Subcutaneous abdominal adipose tissue (tissue), 5 donors: ENCODE data around the gene CD274.
"Not testable (repeated sequence)": the region's sequence is repeated elsewhere in the genome, so short reads cannot be mapped to it uniquely, and the experiment has no call there.

Experiments used
- H3K27ac ChIP-seq: one replicate; pipeline ENCODE4 v1.7.0; 2013; ENCODE audit warnings: low read depth, mild to moderate bottlenecking, inconsistent platforms, low read length, moderate library complexity
- H3K27me3 ChIP-seq, 5 donors: one replicate each; pipeline ENCODE4 v1.7.0; 2013; ENCODE audit warnings: low read length in 5 of 5, inconsistent platforms in 1 of 5; ENCODE audit not compliant: control insufficient read depth in 5 of 5, insufficient read depth in 4 of 5
- H3K36me3 ChIP-seq, 5 donors: one replicate each; pipeline ENCODE4 v1.7.0; 2013; ENCODE audit warnings: low read length in 5 of 5; ENCODE audit not compliant: control insufficient read depth in 5 of 5, insufficient read depth in 5 of 5
- H3K4me1 ChIP-seq, 5 donors: one replicate each; pipeline ENCODE4 v1.7.0; 2013; ENCODE audit warnings: low read length in 5 of 5, mild to moderate bottlenecking in 3 of 5, moderate library complexity in 1 of 5; ENCODE audit not compliant: control insufficient read depth in 5 of 5, insufficient read depth in 5 of 5
- H3K4me3 ChIP-seq, 5 donors: one replicate each; pipeline ENCODE4 v1.7.0; 2013; ENCODE audit warnings: low read length in 5 of 5, low read depth in 1 of 5
- H3K9ac ChIP-seq, 5 donors: one replicate each; pipeline ENCODE4 v1.7.0; 2013; ENCODE audit warnings: low read length in 5 of 5, mild to moderate bottlenecking in 4 of 5, moderate library complexity in 3 of 5
- H3K9me3 ChIP-seq, 5 donors: one replicate each; pipeline ENCODE4 v1.7.0; 2013; ENCODE audit warnings: low read length in 5 of 5; ENCODE audit not compliant: control insufficient read depth in 5 of 5
- donor health status: healthy.
- donor health status: healthy.
- donor health status: healthy.
- donor health status: healthy.
- donor health status: healthy.

The CD274 gene

DNA sequence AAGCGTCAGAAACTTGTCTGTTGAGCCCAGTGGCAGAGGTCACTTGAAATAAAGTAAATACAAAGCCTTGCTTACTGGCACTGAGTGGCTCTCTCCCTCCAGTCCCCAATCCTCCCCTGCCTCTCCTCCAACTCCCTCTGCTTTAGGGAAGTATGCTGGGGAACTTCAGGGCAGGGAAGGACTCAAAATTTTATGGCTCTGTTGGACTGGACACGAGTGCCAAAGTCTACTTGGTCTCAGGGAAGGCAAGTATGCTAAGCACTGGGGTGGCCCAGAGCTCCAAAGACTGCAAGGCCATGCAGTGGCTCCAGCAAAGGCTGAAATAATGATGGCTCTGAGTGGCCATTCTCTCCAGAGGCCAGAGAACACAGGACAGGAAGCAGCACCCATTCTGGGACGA lies 22.2 kb upstream of the CD274 start:
- no peaks in the 10 kb centered on the region for H3K9me3 ChIP-seq
- H3K36me3 ChIP-seq = peaks cover 5 to 25% (median 11%) of the 10 kb centered on the region in 5 donors
- H3K27me3 ChIP-seq = no peaks in the 10 kb centered on the region
- no peak overlapping the region for H3K4me3 ChIP-seq
- no peak overlapping the region for H3K9ac ChIP-seq
- no peak overlapping the region for H3K27ac ChIP-seq
- H3K4me1 ChIP-seq = no peaks in the 10 kb centered on the region

DNA sequence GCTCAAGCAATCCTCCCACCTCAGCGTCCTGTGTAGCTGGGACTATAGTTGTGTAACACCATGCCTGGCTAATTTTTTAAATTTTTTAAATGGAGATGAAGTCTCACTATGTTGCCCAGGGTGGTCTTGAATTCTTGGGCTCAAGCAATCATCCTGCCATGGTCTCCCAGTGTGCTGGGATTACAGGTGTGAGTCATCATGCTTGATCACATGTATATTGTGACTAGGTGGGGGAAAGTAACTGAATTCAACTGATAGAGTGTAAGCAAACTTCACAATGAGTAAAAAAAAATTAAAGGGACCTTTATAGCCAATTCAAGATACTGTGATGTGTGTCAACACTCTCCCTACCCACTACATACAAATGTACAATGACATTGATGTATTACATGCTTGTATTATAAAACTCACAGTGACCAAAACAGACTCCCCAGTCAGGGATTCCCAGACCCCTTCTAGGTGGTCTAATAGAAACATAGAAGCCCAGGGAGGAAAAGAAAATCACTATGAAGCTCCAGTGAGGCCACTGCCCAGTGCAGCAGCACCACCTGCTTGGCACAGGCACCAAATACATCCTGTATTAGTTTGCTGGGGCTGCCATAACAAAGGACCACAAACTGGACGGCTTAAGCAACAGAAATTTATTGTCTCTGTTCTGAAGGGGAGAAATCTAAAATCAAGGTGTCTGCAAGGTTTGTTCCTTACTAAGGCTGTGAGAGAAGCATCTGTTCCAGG lies 21.4 kb upstream of the CD274 start:
- H3K27ac ChIP-seq = no peak overlapping the region
- no peaks in the 10 kb centered on the region for H3K4me1 ChIP-seq
- no peak overlapping the region for H3K9ac ChIP-seq
- H3K9me3 ChIP-seq = no peaks in the 10 kb centered on the region
- H3K36me3 ChIP-seq = peaks cover 5 to 28% (median 11%) of the 10 kb centered on the region in 5 donors
- H3K4me3 ChIP-seq = no peak overlapping the region
- no peaks in the 10 kb centered on the region for H3K27me3 ChIP-seq

DNA sequence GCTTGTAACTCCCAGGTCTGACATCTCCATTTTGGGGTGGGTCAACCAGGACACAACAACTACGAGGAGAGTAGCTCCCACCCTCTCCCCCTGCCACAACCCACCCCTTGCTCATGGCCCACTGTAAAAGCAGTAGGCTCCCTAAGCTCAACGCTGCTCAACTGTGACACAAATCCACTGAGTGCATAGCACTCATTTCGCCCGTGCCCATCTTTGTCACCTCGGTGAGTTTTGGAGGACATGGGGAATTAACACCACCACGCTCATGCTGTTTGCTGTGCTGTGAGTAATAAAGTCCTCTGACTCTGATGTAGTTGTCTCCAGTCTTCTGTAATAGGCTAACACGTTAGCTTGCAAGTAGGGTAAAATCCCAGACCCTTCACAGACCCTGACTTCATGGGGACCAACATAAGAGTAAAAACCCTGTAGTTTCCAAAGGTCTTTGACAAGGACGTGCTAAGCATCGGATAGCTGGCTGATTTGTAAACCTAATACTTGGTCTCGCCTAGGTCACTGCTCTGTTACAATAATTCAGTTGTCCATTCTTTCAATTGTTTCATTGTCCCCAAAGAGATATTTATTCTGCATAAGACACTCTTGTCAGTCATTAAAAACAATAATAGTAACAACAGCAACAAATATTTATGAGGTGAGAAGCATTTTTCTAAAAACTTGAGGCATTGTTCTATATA lies 20.3 kb upstream of the CD274 start:
- H3K27me3 ChIP-seq = no peaks in the 10 kb centered on the region
- no peak overlapping the region for H3K4me3 ChIP-seq
- H3K4me1 ChIP-seq = no peaks in the 10 kb centered on the region
- H3K9me3 ChIP-seq = no peaks in the 10 kb centered on the region
- peaks cover 5 to 28% (median 11%) of the 10 kb centered on the region in 5 donors for H3K36me3 ChIP-seq
- H3K9ac ChIP-seq = no peak overlapping the region
- no peak overlapping the region for H3K27ac ChIP-seq

DNA sequence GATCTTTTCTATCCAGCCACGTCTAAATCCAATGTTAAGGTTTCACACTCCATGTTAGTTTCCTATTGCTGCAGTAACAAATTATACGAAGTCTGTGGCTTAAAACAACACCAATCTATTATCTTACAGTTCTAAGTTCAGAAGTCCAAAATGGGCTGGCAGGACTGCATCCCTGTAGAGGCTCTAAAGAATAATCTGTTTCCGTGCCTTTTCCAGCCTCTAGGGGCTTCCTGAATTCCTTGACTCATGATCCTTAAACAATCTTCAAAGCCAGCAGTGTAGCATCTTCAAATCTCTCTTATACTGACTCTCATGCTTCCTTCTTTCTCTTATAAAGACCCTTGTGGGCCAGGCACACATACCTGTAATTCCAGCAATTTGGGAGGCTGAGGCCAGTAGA lies 19.4 kb upstream of the CD274 start:
- Histone ChIP-seq H3K36me3 (peaks cover 5 to 35% (median 13%) of the 10 kb centered on the region in 5 donors), H3K9me3 (no peaks in the 10 kb centered on the region), H3K27me3 (no peaks in the 10 kb centered on the region), H3K4me3 (no peak overlapping the region), H3K27ac (no peak overlapping the region), H3K4me1 (peaks cover 0 to 2% (median 0%) of the 10 kb centered on the region in 5 donors), H3K9ac (no peak overlapping the region)

DNA sequence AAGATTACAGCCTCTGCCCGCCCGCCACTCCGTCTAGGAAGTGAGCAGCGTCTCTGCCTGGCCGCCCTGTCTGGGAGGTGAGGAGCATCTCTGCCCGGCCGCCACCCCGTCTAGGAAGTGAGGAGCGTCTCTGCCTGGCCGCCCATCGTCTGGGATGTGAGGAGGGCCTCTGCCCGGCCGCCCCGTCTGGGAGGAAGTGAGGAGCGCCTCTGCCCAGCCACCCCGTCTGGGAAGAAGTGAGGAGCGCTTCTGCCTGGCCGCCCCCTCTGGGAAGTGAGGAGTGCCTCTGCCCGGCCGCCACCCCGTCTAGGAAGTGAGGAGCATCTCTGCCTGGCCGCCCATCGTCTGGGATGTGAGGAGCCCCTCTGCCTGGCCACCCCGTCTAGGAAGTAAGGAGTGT lies 17.5 kb upstream of the CD274 start:
- Histone ChIP-seq H3K4me1 (peaks cover 0 to 13% (median 8%) of the 10 kb centered on the region in 5 donors), H3K36me3 (peaks cover 5 to 32% (median 13%) of the 10 kb centered on the region in 5 donors)
- H3K9me3 ChIP-seq, H3K9ac ChIP-seq, H3K27ac ChIP-seq, H3K27me3 ChIP-seq, H3K4me3 ChIP-seq: not testable (repeated sequence)

DNA sequence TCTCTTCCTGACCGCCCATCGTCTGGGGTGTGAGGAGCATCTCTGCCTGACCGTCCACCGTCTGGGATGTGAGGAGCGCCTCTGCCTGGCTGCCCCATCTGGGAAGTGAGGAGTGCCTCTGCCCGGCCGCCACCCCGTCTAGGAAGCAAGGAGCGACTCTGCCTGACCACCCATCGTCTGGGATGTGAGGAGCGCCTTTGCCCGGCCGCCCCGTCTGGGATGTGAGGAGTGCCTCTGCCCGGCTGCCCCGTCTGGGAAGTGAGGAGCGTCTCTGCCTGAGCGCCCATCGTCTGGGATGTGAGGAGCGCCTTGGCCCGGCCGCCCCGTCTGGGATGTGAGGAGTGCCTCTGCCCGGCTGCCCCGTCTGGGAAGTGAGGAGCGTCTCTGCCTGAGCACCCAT lies 17.0 kb upstream of the CD274 start:
- H3K27me3 ChIP-seq, H3K9me3 ChIP-seq, H3K4me3 ChIP-seq, H3K9ac ChIP-seq, H3K27ac ChIP-seq: not testable (repeated sequence)
- Histone ChIP-seq H3K4me1 (peaks cover 0 to 18% (median 12%) of the 10 kb centered on the region in 5 donors), H3K36me3 (peaks cover 5 to 29% (median 13%) of the 10 kb centered on the region in 5 donors)

DNA sequence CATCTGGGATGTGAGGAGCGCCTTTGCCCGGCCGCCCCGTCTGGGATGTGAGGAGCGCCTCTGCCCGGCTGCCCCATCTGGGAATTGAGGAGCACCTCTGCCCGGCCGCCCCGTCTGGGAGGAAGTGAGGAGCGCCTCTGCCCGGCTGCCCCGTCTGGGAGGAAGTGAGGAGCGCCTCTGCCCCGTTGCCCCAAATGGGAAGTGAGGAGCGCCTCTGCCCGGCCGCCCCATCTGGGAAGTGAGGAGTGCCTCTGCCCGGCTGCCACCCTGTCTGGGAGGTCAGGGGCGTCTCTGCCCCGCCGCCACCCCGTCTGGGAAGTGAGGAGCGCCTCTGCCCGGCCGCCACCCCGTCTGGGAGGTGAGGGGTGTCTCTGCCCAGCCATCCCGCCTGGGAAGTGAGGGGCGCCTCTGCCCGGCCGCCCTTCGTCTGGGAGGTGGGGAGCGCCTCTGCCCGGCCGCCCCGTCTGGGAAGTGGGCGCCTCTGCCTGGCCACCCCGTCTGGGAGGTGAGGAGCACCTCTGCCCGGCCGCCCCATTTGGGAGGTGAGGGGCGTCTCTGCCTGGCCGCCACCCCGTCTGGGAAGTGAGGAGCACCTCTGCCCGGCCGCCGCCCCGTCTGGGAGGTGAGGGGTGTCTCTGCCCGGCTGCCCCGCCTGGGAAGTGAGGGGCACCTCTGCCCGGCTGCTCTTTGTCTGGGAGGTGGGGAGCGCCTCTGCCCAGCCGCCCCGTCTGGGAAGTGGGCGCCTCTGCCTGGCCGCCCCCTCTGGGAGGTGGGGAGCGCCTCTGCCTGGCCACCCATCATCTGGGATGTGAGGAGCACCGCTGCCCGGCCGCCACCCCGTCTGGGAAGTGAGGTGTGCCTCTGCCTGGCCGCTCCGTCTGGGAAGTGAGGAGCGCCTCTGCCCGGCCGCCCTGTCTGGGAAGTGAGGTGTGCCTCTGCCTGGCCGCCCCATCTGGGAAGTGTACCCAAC lies 16.2 kb upstream of the CD274 start:
- H3K4me3 ChIP-seq, H3K27ac ChIP-seq, H3K27me3 ChIP-seq, H3K9me3 ChIP-seq, H3K9ac ChIP-seq: not testable (repeated sequence)
- Histone ChIP-seq H3K36me3 (peaks cover 5 to 28% (median 13%) of the 10 kb centered on the region in 5 donors), H3K4me1 (peaks cover 0 to 21% (median 15%) of the 10 kb centered on the region in 5 donors)

DNA sequence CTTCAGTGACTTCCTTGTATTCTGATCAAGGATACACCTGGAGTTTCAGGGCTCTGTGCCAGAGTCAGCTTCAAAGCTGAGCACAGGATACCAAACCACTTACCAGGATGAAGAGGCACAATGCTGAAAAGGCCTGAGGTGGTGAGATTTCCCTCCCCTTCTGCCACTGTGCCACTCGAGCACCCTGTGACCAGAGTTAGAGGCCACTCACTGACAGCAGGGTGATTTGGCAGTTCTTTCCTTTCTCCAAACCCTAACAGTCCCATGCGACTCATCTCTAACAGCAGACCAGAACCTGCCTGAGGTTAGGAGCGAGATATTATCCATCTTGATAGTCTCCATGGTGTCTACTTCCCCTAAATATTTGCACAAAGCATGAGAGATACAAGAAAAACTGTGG lies 14.4 kb upstream of the CD274 start:
- Histone ChIP-seq H3K9me3 (no peaks in the 10 kb centered on the region), H3K4me1 (peaks cover 0 to 21% (median 15%) of the 10 kb centered on the region in 5 donors), H3K36me3 (peaks cover 0 to 16% (median 5%) of the 10 kb centered on the region in 5 donors), H3K27ac (no peak overlapping the region), H3K9ac (no peak overlapping the region), H3K4me3 (no peak overlapping the region), H3K27me3 (no peaks in the 10 kb centered on the region)

DNA sequence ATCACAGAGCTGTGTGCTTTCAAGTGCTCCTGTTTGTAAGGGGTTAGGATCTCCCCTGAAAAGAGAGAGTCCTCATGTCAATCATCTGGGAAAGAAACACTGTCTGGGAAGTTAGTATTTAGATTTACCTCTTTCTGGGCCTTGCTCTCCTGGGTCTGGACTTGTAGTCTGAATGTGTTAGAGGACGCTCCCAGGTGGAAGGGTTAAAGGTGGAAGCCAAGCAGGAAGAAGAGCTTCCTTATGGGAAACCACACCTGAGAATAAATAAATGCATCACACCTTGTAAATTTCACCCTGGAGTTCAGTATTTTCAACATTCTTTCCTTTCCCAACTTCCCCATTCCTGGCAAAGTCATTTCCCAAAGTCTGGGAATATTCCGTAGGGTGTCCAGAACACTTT lies 13.9 kb upstream of the CD274 start:
- H3K4me3 ChIP-seq = no peak overlapping the region
- no peaks in the 10 kb centered on the region for H3K27me3 ChIP-seq
- H3K4me1 ChIP-seq = peaks cover 0 to 21% (median 15%) of the 10 kb centered on the region in 5 donors
- H3K9ac ChIP-seq = peak overlapping the region in 1 of 5 donors; percentile 96
- H3K9me3 ChIP-seq = no peaks in the 10 kb centered on the region
- peak overlapping the region; percentile 99 for H3K27ac ChIP-seq
- peaks cover 0 to 16% (median 5%) of the 10 kb centered on the region in 5 donors for H3K36me3 ChIP-seq
